Dermis microvascular lymphatic vessel endothelial cell (primary cell): ENCODE results near the gene MYH9. TPM values are rescaled to one million over a fixed set of nuclear protein-coding genes. Genes with fewer than 3 reads are reported as not detected.

Source experiments
- DNase-seq, 2 donors: peaks; one replicate each; pipeline versions ENCODE4 v3.0.0 to v3.0.0-alpha.2; 2010; ENCODE audit warnings: low read depth in 2 of 2
- total RNA-seq: library from RNA; depleted of rRNA; stranded (reverse); fragments of >200 nt; gene quantifications from 2 replicates; pipeline ENCODE4 v1.2.1, GENCODE V29; 2014

MYH9 gene
- total RNA-seq, 1 donor from 2014 or later: 455 TPM

- DNase-seq: peak in 1 of 2 donors; percentile 71
These were observed 55.0 kb downstream of the MYH9 start for GRCh38 chr22:36332623-36333332.

GRCh38 chr22:36331912-36332622 lies 55.7 kb downstream of the MYH9 start:
- peak in 1 of 2 donors; percentile 79 for DNase-seq

GRCh38 chr22:36331306-36331911 lies 56.4 kb downstream of the MYH9 start:
- peak; percentile 95 to 98 for DNase-seq

- peak; percentile 78 to 81 for DNase-seq
These were observed 57.0 kb downstream of the MYH9 start for GRCh38 chr22:36330655-36331305.

DNA sequence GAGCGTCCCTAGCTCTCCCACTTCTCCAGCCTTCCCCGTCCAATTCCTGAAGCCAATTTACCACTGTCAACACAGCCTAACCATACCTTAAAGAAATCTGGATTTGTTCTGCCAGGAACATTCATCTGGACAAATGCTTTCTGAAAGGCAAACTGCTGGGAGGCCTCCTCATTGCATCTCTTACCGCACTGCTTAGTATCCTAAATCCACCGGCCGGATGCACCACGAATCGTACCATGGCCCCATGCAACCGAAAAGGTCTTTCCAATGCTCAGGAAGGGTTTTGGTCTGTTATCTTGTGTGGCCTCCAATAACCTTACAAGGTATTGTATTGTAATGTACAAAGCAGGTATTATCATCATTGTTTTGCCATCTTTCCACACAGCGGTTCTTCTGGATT lies 57.6 kb downstream of the MYH9 start:
- peak in 1 of 2 donors; percentile 28 for DNase-seq

DNA sequence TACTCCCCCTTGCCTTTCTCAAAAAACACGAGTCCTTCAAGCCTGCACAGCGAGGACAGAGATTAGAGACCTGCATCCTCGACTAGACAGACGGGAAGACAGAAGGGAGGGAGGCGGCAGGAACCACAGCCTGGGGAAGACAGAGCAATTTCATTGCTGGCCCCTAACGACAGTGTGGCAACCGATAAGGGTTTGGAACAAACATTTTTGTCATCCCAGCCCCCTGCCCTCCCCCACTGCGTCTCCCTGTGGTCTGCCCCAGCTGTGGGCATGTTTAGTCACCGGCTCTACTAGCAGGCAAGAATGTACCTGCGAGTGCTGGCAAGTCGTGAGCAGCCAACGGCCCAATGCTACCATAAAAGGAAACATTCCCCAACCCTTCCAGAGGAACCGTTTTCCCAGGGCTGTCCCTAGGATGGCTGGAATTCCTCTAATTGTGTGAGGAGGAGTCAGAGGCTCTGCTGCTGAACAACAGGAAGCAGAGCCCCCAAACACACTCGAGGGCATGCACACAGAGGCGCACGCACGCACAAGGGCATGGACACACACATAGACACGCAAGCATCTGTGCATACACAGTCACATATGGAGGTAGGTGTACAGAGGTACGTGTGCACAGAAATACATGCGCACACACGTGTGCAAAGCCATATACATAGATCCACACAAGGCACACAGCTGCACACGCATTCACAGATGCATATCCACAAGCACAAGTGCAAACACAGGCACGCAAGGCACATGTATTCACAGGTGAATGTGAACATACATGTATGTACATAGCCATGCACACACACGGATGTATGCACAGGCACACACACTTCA lies 58.3 kb downstream of the MYH9 start:
- DNase-seq: peak; percentile 93 to 95

DNA sequence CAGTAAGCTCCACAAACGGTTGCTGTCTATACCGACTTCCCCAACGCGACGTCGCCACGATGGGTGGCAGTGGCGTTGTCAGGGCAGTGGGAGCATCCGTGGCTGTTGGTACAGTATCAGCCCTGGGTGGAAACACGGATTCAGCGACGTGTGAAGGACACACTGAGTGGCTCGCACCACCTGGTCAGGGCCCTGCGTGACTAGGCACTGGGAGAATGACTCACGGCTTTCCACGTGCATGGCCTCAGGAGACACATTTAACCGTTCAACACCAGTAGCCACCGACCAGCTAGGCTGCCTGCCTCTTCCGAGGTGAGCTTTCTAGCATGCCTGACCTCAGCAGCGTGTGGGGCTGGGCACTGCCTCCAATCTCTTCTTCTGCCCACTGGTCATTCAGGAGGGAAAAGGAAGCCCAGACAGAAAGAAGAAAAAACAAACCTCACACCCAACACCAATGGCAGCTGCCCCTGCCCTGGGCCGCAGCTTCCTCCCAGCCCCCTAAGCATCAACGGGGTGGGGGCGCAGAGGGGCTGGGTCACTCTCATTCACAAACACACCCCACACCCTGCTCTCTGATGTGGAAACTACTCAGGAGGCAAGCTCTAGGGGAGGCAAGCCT lies 59.0 kb downstream of the MYH9 start:
- peak; percentile 77 to 93 for DNase-seq

DNA sequence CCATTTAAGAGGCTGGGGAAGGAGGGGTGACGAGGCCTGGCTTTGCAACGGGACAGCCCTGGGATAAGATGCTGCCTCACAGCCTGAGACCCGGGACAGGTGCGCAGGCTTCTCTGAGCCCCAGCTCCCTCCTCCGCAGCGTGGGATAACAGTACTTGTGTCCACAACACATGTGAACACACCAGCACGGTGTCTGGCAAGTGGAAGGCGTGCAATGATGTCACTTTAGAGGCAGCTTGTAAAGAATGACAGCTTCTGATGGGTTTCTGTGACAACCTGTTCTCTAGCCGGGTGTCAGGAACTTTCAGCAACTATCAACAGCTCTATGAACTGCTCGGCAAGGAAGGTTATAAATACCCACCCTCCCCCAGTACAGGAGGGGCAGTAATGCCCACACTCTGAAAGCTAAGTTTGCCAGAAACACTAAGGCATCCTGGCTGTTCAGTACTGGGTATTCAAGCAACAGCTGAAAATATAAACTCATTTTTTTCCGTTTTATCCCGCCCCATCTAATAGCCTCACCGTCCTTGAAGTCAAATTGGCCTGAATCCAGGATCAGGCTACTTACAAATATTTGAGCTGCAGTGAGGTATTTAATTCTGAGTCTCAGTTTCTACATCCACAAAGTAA lies 59.7 kb downstream of the MYH9 start:
- peak in 1 of 2 donors; percentile 58 for DNase-seq

GRCh38 chr22:36326178-36327161 lies 61.3 kb downstream of the MYH9 start:
- DNase-seq: no peak

DNA sequence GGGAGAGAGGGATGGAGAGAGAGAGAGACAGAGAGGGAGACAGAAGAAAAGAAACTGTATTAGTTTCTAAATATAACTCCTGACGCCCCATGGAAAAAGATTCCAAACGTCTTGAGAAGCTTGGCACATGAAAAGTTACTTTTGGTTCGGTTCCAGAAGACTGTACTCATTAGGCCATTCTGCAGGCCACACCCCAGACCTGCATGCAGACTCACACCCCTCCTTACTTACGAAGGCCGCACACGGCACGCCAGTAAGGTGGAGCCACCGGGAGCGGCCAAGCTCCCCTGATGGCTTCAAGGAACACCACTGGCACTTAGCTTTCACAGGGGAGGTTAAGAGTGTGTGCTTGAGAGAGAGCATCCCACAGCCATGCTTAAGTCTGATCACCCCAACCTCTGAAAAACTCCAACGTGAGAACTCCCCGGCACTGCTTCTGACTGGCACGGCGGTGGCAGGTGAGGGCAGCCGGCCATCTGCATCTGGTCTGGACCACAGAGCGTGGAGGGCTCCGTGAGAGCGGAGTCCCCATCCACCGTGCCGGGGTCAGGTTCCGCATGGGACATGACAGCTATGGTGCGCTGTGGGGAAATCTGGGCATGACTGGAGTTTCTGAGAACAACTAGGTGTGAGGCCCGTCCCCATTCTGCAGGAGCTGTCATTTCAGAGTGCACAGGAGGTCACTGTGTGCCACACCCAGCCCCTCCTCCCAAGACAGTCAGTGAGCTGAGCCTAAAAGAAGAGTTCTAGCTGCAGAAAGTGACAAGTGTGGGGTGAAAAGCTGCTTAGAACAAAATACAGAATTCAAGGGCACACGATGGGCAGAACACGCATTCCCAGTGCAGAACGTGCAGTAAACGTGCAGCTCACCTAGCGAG lies 62.4 kb downstream of the MYH9 start:
- DNase-seq: peak in 1 of 2 donors; percentile 76

DNA sequence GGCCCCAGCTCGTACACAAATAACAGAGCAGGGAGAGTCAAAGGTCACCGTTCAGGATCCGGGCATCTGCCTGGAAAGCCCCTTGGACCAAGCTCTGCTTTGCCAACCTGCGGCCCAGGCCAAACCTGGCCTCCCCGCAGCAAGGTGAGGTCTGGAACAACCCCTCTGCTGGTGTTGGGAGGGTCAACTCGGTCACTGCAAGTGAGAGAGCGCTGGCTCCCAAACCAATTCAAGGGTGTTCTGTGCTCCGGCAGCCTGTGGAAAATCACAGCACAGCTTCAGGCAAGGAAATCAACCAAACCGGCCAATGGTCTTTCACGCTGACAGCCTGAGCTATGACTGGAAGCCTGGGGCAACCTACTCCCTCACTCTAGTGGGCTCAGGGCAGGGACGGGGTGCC lies 63.4 kb downstream of the MYH9 start:
- no peak for DNase-seq

DNA sequence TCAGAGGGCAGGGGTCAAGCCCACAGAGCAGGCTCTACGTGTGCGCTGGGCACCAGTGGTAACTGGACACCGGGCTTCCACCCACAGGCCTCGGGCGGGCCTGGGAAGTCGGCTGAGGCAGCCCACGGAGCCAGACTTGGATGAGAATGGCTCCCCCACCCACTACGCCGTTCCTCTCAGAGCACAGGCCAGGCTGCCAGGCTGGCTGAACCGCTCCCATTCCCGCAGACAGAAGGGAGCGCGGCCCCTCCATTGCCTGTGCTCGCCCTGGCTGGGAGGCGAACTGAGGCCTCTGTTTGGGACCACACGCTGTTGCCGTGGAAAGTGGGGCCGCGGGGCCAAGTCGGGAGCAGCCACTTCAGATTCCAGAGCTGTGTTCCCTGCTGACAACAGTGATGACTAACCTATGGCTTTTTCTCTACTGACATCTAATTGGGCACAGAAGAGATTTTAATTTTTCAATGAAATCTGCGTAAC lies 63.9 kb downstream of the MYH9 start:
- DNase-seq: no peak

DNA sequence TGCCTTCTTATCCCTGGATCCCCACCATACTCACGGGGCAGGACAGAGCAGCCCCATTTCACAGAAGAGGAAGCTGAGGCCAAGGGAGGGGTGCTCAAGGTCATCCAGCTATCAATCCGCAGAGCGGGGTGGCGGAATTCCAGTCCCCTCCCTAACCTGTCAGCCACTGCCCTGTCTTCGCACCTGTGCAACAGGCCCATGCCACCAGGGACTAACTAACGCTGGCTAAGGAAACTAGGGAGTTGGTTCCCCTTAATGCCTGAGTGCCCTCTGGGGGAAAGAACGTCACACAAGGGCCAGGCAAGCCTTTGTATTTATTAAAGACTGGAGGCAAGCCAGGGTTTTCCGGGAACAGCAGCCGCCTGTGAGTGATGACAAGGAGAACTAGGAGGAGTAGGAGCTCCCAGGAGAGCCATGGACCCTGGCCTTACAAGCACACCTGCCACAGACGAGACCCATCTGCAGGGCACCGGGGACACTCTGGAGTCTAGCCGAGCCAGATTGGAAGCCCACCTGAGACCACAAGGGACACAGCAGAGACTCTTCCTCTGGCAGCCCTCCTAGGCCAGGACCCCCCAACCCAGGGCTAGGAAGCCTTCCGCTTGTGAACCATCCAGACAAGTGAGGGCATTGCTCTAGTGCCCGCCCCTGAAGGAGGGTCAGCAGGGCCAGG lies 64.4 kb downstream of the MYH9 start:
- peak in 1 of 2 donors; percentile 71 for DNase-seq

- no peak for DNase-seq
These were observed 65.2 kb downstream of the MYH9 start for GRCh38 chr22:36322602-36322915.

DNA sequence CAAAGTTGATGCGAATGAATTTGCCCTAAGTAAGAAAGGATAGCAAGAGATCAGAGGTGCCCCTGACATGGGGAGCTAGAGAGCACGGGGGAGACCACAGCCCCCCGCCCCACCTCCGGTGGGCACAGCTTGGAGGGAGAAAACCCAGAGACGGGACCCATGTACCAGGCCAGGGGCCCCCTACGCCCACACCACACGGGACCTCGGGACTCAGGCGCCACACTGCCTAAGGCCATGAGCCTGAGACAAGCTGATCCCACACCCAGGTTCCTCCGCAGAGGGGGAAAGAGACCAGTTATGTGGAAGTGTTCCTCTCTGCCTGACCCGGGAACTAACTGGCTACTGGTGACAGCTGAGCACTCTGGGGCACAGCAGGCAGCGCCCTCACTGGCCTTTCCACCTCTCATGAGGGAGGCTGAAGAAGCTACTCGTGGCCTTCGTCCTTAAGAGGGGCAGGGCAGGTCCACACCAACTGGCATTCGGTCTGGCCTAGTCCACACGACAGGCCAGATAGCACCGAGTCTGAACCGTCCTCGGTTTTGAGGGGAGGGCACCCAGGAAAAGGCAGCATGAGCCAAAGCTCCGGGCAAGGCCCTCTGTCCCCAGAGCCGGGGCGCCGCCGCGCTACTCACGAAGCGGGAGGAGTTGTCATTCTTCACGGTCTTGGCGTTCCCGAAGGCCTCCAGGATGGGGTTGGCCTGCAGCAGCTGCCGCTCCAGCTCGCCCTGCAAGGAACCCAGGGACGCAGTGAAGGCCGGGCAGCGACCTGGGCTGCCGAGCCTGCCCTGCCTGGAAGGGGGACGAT lies 65.8 kb downstream of the MYH9 start:
- DNase-seq: no peak

DNA sequence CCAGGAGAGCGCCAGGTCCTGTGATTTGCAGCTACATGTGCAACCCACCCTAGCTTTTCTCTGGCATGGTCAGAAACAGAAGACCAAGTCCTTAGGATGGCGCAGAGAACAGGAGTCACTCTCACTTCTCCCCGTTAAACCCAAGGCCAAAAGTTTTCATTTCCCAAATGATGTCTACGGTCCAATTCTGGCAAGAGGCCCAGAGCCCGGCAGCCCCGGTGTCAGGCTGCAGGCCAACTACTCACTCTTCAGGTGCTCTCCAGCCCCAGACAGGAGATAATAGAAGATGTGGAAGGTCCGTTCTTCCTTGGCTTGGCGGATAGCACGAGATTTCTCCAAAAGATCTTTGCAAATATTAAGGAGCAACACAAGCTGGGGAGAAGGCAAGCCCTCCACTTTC lies 67.2 kb downstream of the MYH9 start:
- DNase-seq: no peak
